Fibroblast of peridontal ligament (primary cell): ENCODE results near the gene LCP2.
A peak's percentile ranks its signal among the peaks of the same experiment; 100 is the strongest.

Experiments used
- DNase-seq: peaks from one replicate; pipeline ENCODE4 v3.0.0-alpha.2; 2010; ENCODE audit errors: extremely low read depth

LCP2 gene

DNA sequence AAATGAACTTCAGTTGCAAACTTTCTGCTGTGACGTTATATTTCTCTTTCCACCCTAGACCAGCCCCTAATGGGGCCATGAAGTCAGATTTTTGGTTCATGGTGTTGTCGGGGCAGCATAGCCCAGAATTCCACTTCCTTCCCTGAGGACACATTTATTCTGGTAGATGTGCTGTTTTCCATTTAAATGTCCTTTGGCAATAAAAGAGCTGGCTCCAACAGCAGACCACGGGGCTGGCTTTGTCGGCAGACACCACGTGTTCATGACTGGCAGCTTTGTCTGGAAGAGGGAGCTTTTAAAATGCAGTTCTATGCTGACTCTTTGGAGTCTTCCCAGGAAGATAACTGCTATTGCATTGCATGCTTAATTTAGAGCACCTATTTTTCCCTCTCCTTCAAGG is 17.6 kb upstream of the LCP2 start:
- DNase-seq = no peak

- no peak for DNase-seq
Observed at GRCh38 chr5:170314541-170315095, 17.0 kb upstream of the LCP2 start.

DNA sequence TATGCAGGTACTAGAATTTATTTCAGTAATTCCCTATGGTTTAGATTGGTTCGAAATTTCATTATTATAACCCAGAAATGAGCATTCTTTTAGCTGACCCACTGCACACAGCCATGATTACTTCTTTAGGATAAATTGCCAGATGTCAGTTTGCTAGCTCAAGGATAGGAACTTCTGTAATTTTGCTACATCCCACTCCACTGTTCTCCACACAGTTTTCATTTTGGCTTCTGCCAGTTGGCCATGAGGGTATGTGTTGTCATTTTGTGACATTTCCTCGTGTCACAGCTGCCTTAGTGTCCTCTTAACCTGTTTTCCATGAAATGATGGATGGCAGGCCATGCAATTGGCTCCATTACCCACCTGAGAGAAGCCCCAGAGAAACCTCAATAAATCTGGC is 16.2 kb upstream of the LCP2 start:
- DNase-seq = no peak

DNA sequence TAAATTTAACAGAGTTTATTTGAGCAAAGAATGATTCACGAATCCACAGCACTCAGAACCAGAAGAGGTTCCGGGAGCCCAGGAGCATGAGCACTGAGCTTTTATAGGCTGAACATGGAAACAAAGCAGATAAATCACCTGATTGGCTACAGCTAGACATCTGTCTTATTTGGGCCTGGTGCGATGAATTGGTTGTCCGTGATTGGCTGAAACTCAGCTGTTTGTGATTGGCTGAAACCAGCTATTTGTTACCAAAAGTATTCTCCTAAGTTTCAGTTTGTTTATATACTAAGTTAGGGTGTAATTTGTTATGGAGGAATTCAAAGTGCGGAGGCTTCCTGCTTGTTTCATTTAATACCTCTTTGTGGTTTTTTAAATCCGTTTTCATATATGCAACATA is 15.8 kb upstream of the LCP2 start:
- DNase-seq = peak; percentile 13

- no peak for DNase-seq
Observed at GRCh38 chr5:170312666-170313065, 15.1 kb upstream of the LCP2 start.

- no peak for DNase-seq
Observed at GRCh38 chr5:170312301-170312595, 14.7 kb upstream of the LCP2 start.

DNA sequence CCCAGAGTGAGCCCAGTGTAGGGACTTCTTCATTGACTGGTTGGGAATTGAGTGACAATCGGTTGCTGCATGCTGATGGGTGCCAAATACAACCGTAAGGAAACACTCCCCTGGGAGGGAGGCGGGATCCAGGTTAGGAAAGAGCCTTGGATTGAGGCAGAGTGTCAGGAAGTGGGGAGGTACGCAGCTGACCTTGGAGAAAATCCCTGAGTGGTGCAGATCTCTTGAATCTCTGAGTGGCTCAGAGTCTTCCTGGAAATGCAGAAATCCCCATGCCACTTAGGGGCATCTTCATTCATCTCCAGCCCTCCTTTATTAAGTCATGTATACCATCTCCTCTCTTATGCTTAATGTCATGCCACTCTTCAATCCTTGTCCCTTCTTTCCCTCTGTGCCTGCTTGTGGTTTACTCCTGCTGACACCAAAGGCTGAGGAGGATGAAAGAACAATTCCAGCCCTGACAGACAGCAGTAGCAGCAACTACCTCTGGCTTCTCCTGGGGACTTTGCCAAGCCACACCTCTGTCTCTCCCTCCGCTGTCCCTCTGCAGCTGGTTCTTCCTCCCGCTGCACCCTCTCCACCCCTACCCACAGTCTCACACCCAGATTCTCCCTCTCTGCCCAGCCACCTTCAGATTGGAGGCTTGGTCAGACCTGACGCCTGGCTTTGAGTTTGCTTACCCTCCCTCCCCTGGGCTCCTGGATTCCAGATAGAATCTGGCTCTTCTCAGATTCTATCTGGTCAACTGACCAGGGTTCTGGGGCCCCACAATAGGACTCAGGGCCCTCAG is 14.1 kb upstream of the LCP2 start:
- no peak for DNase-seq

DNA sequence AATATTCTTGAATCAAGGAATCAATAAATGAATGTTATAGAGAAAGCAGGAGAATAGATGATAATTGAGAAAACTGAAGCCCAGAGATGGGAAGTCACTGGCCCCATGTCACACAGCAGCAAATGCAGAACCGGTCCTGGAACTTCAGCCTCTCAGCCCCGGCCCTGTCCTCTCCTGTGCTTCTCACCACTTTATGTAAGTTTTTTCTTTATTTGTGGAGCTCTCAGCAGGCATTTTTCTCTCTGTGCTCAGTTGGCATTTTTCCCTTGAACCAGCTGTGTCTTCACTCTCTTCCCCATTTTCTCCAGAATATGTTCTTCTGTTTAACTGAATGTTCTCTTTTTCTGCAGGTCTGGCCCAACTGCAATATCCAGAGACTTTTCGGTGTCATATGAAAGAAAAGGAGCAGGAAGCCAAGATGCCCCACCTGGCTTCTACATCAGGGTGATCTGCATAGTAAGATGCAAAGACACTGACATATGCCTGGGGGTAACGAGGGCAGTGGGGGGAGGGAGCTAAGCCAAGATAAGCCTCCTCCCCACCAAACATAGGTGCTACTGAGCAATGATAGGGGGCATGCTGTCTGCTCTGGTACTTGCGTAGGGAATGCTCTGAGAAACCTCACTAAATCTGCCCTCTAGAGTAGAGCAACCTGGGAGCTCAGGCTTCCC is 12.8 kb upstream of the LCP2 start:
- DNase-seq = no peak

DNA sequence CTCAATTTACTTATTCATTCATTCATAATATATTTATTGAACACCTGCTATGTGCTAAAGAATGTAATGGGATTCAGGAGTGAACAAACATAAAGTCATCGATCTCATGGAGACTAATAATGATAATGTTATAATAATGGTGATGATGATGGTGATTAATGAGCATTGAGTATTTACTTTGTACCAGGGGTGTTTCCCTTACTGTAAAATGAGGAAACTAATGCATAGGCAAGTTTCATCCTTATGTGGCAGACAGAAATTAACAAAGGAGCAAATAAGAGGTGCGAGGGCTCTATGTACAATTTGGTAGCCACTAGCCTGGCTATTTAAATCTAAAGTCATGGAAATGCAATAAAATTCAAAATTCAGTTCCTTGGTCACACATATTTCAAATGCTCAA is 11.1 kb upstream of the LCP2 start:
- DNase-seq = no peak

GRCh38 chr5:170307575-170308465 is 10.2 kb upstream of the LCP2 start:
- no peak for DNase-seq

GRCh38 chr5:170306381-170306831 is 8.8 kb upstream of the LCP2 start:
- DNase-seq = peak; percentile 15

DNA sequence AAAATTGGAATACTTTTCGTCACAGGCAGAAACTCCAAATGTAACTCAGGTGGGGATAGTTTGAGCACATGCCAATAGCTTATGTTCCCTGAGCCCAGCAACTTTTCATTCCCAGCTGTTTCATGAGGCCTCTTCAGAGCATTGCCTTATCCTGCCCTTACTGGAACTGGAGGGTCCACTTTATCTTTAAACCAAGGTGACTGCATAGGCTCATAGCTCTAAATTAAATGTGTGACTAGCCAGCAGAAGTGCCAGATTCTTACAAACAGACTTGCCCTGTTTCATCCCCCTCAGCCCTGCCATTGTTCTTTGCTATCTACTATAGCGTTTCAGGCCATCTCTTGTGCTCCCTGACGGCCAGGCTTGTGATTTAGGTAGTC is 8.1 kb upstream of the LCP2 start:
- DNase-seq = no peak

- DNase-seq = no peak
Observed at GRCh38 chr5:170305016-170305645, 7.6 kb upstream of the LCP2 start.

GRCh38 chr5:170303549-170303948 is 6.0 kb upstream of the LCP2 start:
- DNase-seq = no peak

DNA sequence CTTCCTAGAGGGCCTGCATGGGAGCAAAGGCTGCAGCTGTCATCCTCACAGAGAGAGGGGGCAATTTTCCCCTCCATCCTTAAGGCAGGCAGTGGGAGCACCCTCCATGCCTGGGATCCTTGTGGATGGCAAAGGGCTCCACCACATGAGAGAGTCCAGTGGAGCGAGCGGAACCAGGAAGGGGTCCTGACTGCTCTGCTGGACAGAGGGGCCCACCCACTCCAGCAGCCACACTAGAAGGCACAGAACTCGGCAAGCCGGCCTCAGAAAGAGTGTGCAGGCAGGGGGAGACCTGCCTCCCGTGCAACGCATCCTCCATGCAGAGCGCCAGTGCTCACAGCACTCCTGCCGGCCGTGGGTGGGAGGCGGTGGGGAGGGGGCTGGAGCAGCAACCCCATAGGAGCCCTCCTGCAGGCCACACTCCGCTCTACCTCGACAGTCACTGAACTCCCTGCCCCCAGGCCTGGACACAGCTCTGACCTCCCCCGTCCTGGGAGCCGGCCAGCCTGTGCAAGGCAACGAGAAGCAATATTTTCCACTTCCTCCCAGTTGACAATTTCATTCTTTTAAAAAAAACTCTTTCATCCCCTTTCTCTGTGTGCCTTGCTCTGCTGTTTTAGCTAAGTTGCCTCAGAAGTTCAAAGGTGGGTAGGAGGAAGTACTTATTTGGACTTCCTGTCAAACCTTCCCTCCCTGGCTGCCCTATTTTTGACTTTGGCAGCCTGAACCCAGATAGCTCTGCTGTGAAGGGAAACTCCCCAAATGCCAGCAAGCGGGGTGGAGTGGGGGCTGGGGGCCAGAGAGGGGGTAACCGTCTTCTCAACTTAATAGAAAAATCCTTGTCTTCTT is 5.3 kb upstream of the LCP2 start:
- DNase-seq = no peak

- no peak for DNase-seq
Observed at GRCh38 chr5:170301981-170302652, 4.5 kb upstream of the LCP2 start.

GRCh38 chr5:170301149-170301548 is 3.6 kb upstream of the LCP2 start:
- DNase-seq = no peak

GRCh38 chr5:170300361-170301013 is 2.9 kb upstream of the LCP2 start:
- DNase-seq = no peak

- DNase-seq = no peak
Observed at GRCh38 chr5:170296935-170297588, 515 bp downstream of the LCP2 start.
